GM23338 (cell line): Measurements from ENCODE around the gene NPR2.

Experiments
- CREB1 ChIP-seq: fragments of 250-450 bp; sonication (Bioruptor Pico); IDR thresholded peaks from 2 replicates; pipeline ENCODE4 v1.5.0; 2020; ENCODE audit warnings: low read depth, mild to moderate bottlenecking, moderate library complexity
- CTCF ChIP-seq, 2 experiments: fragments of 200-600 bp in 1 of 2; sonication (generic) in 1 of 2; conservative IDR thresholded peaks; 2 replicates each; pipeline versions ENCODE4 v1.5.1 to v1.6.1; 2016 to 2017; ENCODE audit warnings: antibody characterized with exemption in 2 of 2, low read depth in 2 of 2, mild to moderate bottlenecking in 2 of 2, moderate library complexity in 1 of 2
- ETS1 ChIP-seq: IDR thresholded peaks from 2 replicates; pipeline ENCODE4 v1.6.1; 2016; ENCODE audit warnings: antibody characterized with exemption
- EZH2 ChIP-seq: fragments of 200-600 bp; sonication (generic); IDR thresholded peaks from one replicate; pipeline ENCODE4 v1.8.0; 2017; ENCODE audit warnings: antibody characterized with exemption, mild to moderate bottlenecking, low read depth; ENCODE audit not compliant: unreplicated experiment
- EZH2phosphoT487 ChIP-seq: fragments of 200-600 bp; sonication (generic); IDR thresholded peaks from one replicate; pipeline ENCODE4 v1.8.1; 2018; ENCODE audit warnings: antibody characterized with exemption; ENCODE audit not compliant: unreplicated experiment
- JUNB ChIP-seq: IDR thresholded peaks from one replicate; pipeline ENCODE4 v1.6.1; 2016; ENCODE audit warnings: antibody characterized with exemption; ENCODE audit not compliant: unreplicated experiment
- NANOG ChIP-seq: IDR thresholded peaks from 2 replicates; pipeline ENCODE4 v1.6.1; 2016; ENCODE audit warnings: antibody characterized with exemption, borderline replicate concordance
- POLR2AphosphoS5 ChIP-seq: IDR thresholded peaks from 2 replicates; pipeline ENCODE4 v1.6.1; 2016; ENCODE audit warnings: antibody characterized with exemption, low read depth
- REST ChIP-seq: IDR thresholded peaks from one replicate; pipeline ENCODE4 v1.6.1; 2018; ENCODE audit warnings: antibody characterized with exemption; ENCODE audit not compliant: unreplicated experiment
- STAT1 ChIP-seq: IDR thresholded peaks from one replicate; pipeline ENCODE4 v1.6.1; 2016; ENCODE audit warnings: antibody characterized with exemption; ENCODE audit not compliant: unreplicated experiment
- ZNF114 ChIP-seq: fragments of 250-450 bp; sonication (Bioruptor Pico); IDR thresholded peaks from 2 replicates; pipeline ENCODE4 v1.5.0; 2020; ENCODE audit warnings: mild to moderate bottlenecking, moderate library complexity
- ZNF331 ChIP-seq: fragments of 250-450 bp; sonication (Bioruptor Pico); IDR thresholded peaks from 2 replicates; pipeline ENCODE4 v1.5.0; 2020; ENCODE audit warnings: low read depth, mild to moderate bottlenecking, moderate library complexity
- ZNF462 ChIP-seq: fragments of 250-450 bp; sonication (Bioruptor Pico); IDR thresholded peaks from 2 replicates; pipeline ENCODE4 v1.5.0; 2020; ENCODE audit warnings: mild to moderate bottlenecking, moderate library complexity

- TF ChIP-seq NANOG (no peak), CTCF (conservative IDR thresholded peaks at IDR 0.05; ENCODE audit: low read depth in 2 of 2) (no peak), ZNF114 (CRISPR knock-in tag) (no peak), EZH2 (no peak), POLR2AphosphoS5 (no peak), CREB1 (CRISPR knock-in tag) (no peak), REST (no peak), EZH2phosphoT487 (no peak), ZNF331 (CRISPR knock-in tag) (no peak), JUNB (no peak), STAT1 (no peak), ETS1 (no peak), ZNF462 (no peak)
These were observed 19.4 kb upstream of the NPR2 start for GRCh38 chr9:35771943-35772342.
